ENCODE results near the gene PARP1. TPM values are rescaled to one million over a fixed set of nuclear protein-coding genes. Genes with fewer than 3 reads are reported as not detected.

Gene PARP1
- total RNA-seq, 5 donors from 2014 or later (not counting 1 experiment from before 2014, with no cell fraction given) = 79.1 to 133 (median 105) TPM

- ATAC-seq (replicated peaks in 1 of 4) = no peak
- DNase-seq = no peak
- Histone ChIP-seq H3K4me1 (ENCODE audit: control insufficient read depth in 1 of 2, extremely low read depth in 1 of 2, insufficient read depth in 2 of 2, low read length in 2 of 2) (no peaks in the 10 kb centered on the region), H3K9me3 (no peaks in the 10 kb centered on the region), H3K36me3 (ENCODE audit: control insufficient read depth in 2 of 2, extremely low read depth in 1 of 2, insufficient read depth in 1 of 2, low read length in 1 of 2) (peaks cover 37 to 98% of the 10 kb centered on the region in 2 donors), H3K27ac (ENCODE audit: low read length) (no peak overlapping the region), H3K27me3 (replicated peaks in 1 of 2; ENCODE audit: control insufficient read depth in 2 of 2, extremely low read depth in 1 of 2, insufficient read depth in 2 of 2, low read length in 1 of 2) (no peaks in the 10 kb centered on the region), H3K4me3 (ENCODE audit: control insufficient read depth in 1 of 2, extremely low read depth in 1 of 2, low read length in 1 of 2) (no peak overlapping the region)
- peaks cover 88% of the 10 kb centered on the region for H3K36me3 Mint-ChIP-seq
- ChIA-PET POLR2A (no interaction called here), CTCF (no interaction called here)
- no peaks in the 10 kb centered on the region for H3K27me3 Mint-ChIP-seq
- WGBS (ENCODE audit: insufficient coverage) = 92% methylated on average over 6 of the region's 7 CpGs
- no peaks in the 10 kb centered on the region for H3K9me3 Mint-ChIP-seq
- no peak overlapping the region for H3K4me3 Mint-ChIP-seq
- H3K4me1 Mint-ChIP-seq = no peaks in the 10 kb centered on the region
- H3K27ac Mint-ChIP-seq = no peak overlapping the region
Observed at GRCh38 chr1:226364514-226364899, 43.4 kb downstream of the PARP1 start.

GRCh38 chr1:226363801-226364513 is 43.9 kb downstream of the PARP1 start:
- no peaks in the 10 kb centered on the region for H3K9me3 ChIP-seq
- H3K27ac ChIP-seq (ENCODE audit: low read length) = no peak overlapping the region
- ChIA-PET POLR2A (no interaction called here), CTCF (no interaction called here)
- Mint-ChIP-seq H3K36me3 (peaks cover 88% of the 10 kb centered on the region), H3K27me3 (no peaks in the 10 kb centered on the region), H3K4me1 (no peaks in the 10 kb centered on the region), H3K4me3 (no peak overlapping the region), H3K27ac (no peak overlapping the region), H3K9me3 (no peaks in the 10 kb centered on the region)
- 95% methylated on average over 4 of the region's 9 CpGs for WGBS (ENCODE audit: insufficient coverage)
- no peaks in the 10 kb centered on the region for H3K27me3 ChIP-seq (replicated peaks in 1 of 2; ENCODE audit: control insufficient read depth in 2 of 2, extremely low read depth in 1 of 2, insufficient read depth in 2 of 2, low read length in 1 of 2)
- ATAC-seq (replicated peaks in 1 of 4) (no peak), DNase-seq (no peak)
- no peaks in the 10 kb centered on the region for H3K4me1 ChIP-seq (ENCODE audit: control insufficient read depth in 1 of 2, extremely low read depth in 1 of 2, insufficient read depth in 2 of 2, low read length in 2 of 2)
- peaks cover 38 to 97% of the 10 kb centered on the region in 2 donors for H3K36me3 ChIP-seq (ENCODE audit: control insufficient read depth in 2 of 2, extremely low read depth in 1 of 2, insufficient read depth in 1 of 2, low read length in 1 of 2)
- H3K4me3 ChIP-seq (ENCODE audit: control insufficient read depth in 1 of 2, extremely low read depth in 1 of 2, low read length in 1 of 2) = no peak overlapping the region

GRCh38 chr1:226362891-226363447 is 44.9 kb downstream of the PARP1 start:
- Histone ChIP-seq H3K27ac (ENCODE audit: low read length) (no peak overlapping the region), H3K36me3 (ENCODE audit: control insufficient read depth in 2 of 2, extremely low read depth in 1 of 2, insufficient read depth in 1 of 2, low read length in 1 of 2) (peaks cover 32 to 97% of the 10 kb centered on the region in 2 donors), H3K4me1 (ENCODE audit: control insufficient read depth in 1 of 2, extremely low read depth in 1 of 2, insufficient read depth in 2 of 2, low read length in 2 of 2) (no peaks in the 10 kb centered on the region), H3K9me3 (no peaks in the 10 kb centered on the region), H3K27me3 (replicated peaks in 1 of 2; ENCODE audit: control insufficient read depth in 2 of 2, extremely low read depth in 1 of 2, insufficient read depth in 2 of 2, low read length in 1 of 2) (no peaks in the 10 kb centered on the region), H3K4me3 (ENCODE audit: control insufficient read depth in 1 of 2, extremely low read depth in 1 of 2, low read length in 1 of 2) (no peak overlapping the region)
- no peak for DNase-seq
- peaks cover 89% of the 10 kb centered on the region for H3K36me3 Mint-ChIP-seq
- no peak for ATAC-seq (replicated peaks in 1 of 4)
- no peaks in the 10 kb centered on the region for H3K27me3 Mint-ChIP-seq
- POLR2A ChIA-PET = interaction anchor here in 1 of 2 donors (0.5 to 0.7 kb wide), 2 partner anchors 10 to 73 kb away, joined by 3 to 5 read pairs; no protein-coding TSS in a partner anchor
- CTCF ChIA-PET = no interaction called here
- no peaks in the 10 kb centered on the region for H3K4me1 Mint-ChIP-seq
- no peak overlapping the region for H3K27ac Mint-ChIP-seq
- H3K9me3 Mint-ChIP-seq = no peaks in the 10 kb centered on the region
- H3K4me3 Mint-ChIP-seq = no peak overlapping the region
- WGBS (ENCODE audit: insufficient coverage) = 87% methylated on average over 6 of the region's 9 CpGs

GRCh38 chr1:226362361-226362760 is 45.5 kb downstream of the PARP1 start:
- Histone ChIP-seq H3K36me3 (ENCODE audit: control insufficient read depth in 2 of 2, extremely low read depth in 1 of 2, insufficient read depth in 1 of 2, low read length in 1 of 2) (peaks cover 33 to 95% of the 10 kb centered on the region in 2 donors), H3K4me1 (ENCODE audit: control insufficient read depth in 1 of 2, extremely low read depth in 1 of 2, insufficient read depth in 2 of 2, low read length in 2 of 2) (no peaks in the 10 kb centered on the region), H3K9me3 (no peaks in the 10 kb centered on the region), H3K27me3 (replicated peaks in 1 of 2; ENCODE audit: control insufficient read depth in 2 of 2, extremely low read depth in 1 of 2, insufficient read depth in 2 of 2, low read length in 1 of 2) (no peaks in the 10 kb centered on the region), H3K4me3 (ENCODE audit: control insufficient read depth in 1 of 2, extremely low read depth in 1 of 2, low read length in 1 of 2) (no peak overlapping the region), H3K27ac (ENCODE audit: low read length) (no peak overlapping the region)
- ATAC-seq (replicated peaks in 1 of 4) (no peak), DNase-seq (no peak)
- 100% methylated on average over 2 of the region's 6 CpGs for WGBS (ENCODE audit: insufficient coverage)
- no peak overlapping the region for H3K4me3 Mint-ChIP-seq
- ChIA-PET CTCF (no interaction called here), POLR2A (interaction anchor here in 1 of 2 donors (0.5 to 0.7 kb wide), 2 partner anchors 11 to 73 kb away, joined by 3 to 5 read pairs; no protein-coding TSS in a partner anchor)
- peaks cover 83% of the 10 kb centered on the region for H3K36me3 Mint-ChIP-seq
- H3K27me3 Mint-ChIP-seq = no peaks in the 10 kb centered on the region
- H3K9me3 Mint-ChIP-seq = no peaks in the 10 kb centered on the region
- H3K4me1 Mint-ChIP-seq = no peaks in the 10 kb centered on the region
- H3K27ac Mint-ChIP-seq = no peak overlapping the region

- ATAC-seq (replicated peaks in 1 of 4) = no peak
- Mint-ChIP-seq H3K4me1 (peaks cover 0 to 2% (median 0%) of the 10 kb centered on the region in 3 donors), H3K4me3 (no peak overlapping the region), H3K9me3 (no peaks in the 10 kb centered on the region), H3K27me3 (no peaks in the 10 kb centered on the region), H3K27ac (no peak overlapping the region), H3K36me3 (peaks cover 70% of the 10 kb centered on the region)
- peaks cover 25 to 75% of the 10 kb centered on the region in 2 donors for H3K36me3 ChIP-seq (ENCODE audit: control insufficient read depth in 2 of 2, extremely low read depth in 1 of 2, insufficient read depth in 1 of 2, low read length in 1 of 2)
- DNase-seq = no peak
- no peak overlapping the region for H3K27ac ChIP-seq (ENCODE audit: low read length)
- no peak overlapping the region for H3K4me3 ChIP-seq (ENCODE audit: control insufficient read depth in 1 of 2, extremely low read depth in 1 of 2, low read length in 1 of 2)
- H3K27me3 ChIP-seq (replicated peaks in 1 of 2; ENCODE audit: control insufficient read depth in 2 of 2, extremely low read depth in 1 of 2, insufficient read depth in 2 of 2, low read length in 1 of 2) = no peaks in the 10 kb centered on the region
- H3K4me1 ChIP-seq (ENCODE audit: control insufficient read depth in 1 of 2, extremely low read depth in 1 of 2, insufficient read depth in 2 of 2, low read length in 2 of 2) = no peaks in the 10 kb centered on the region
- no peaks in the 10 kb centered on the region for H3K9me3 ChIP-seq
- 97% methylated on average over 5 of the region's 8 CpGs for WGBS (ENCODE audit: insufficient coverage)
- POLR2A ChIA-PET = interaction anchor here in 1 of 2 donors (0.6 kb wide), 1 partner anchor 81 kb away, joined by 3 read pairs; no protein-coding TSS in a partner anchor
- CTCF ChIA-PET = no interaction called here
Observed at GRCh38 chr1:226360106-226360746, 47.7 kb downstream of the PARP1 start.

- 86% methylated on average over 1 of the region's 2 CpGs for WGBS (ENCODE audit: insufficient coverage)
- no peak for ATAC-seq (replicated peaks in 1 of 4)
- Mint-ChIP-seq H3K27me3 (no peaks in the 10 kb centered on the region), H3K9me3 (no peaks in the 10 kb centered on the region), H3K36me3 (peaks cover 45% of the 10 kb centered on the region), H3K4me1 (peaks cover 0 to 2% (median 0%) of the 10 kb centered on the region in 3 donors), H3K27ac (no peak overlapping the region), H3K4me3 (no peak overlapping the region)
- H3K9me3 ChIP-seq = no peaks in the 10 kb centered on the region
- peaks cover 18 to 46% of the 10 kb centered on the region in 2 donors for H3K36me3 ChIP-seq (ENCODE audit: control insufficient read depth in 2 of 2, extremely low read depth in 1 of 2, insufficient read depth in 1 of 2, low read length in 1 of 2)
- no peak overlapping the region for H3K4me3 ChIP-seq (ENCODE audit: control insufficient read depth in 1 of 2, extremely low read depth in 1 of 2, low read length in 1 of 2)
- CTCF ChIA-PET = no interaction called here
- H3K27me3 ChIP-seq (replicated peaks in 1 of 2; ENCODE audit: control insufficient read depth in 2 of 2, extremely low read depth in 1 of 2, insufficient read depth in 2 of 2, low read length in 1 of 2) = no peaks in the 10 kb centered on the region
- H3K27ac ChIP-seq (ENCODE audit: low read length) = no peak overlapping the region
- no peaks in the 10 kb centered on the region for H3K4me1 ChIP-seq (ENCODE audit: control insufficient read depth in 1 of 2, extremely low read depth in 1 of 2, insufficient read depth in 2 of 2, low read length in 2 of 2)
- POLR2A ChIA-PET = no interaction called here
- DNase-seq = no peak
Observed at GRCh38 chr1:226357416-226357815, 50.5 kb downstream of the PARP1 start.

All from T-cell (primary cell).